Right cardiac atrium (tissue), 5 donors: ENCODE data around the gene LIN37. TPM values are rescaled to one million over a fixed set of nuclear protein-coding genes. Genes with fewer than 3 reads are reported as not detected.
A peak's percentile ranks its signal among the peaks of the same experiment; 100 is the strongest.
"Not testable (repeated sequence)": the region's sequence is repeated elsewhere in the genome, so short reads cannot be mapped to it uniquely, and the experiment has no call there.

Source experiments
- ATAC-seq, 2 donors: fragments of 200-7000 bp; cut with Tn5 transposase; one replicate each; pipeline versions ENCODE4 v1.8.0 to v1.9.1; 2020; ENCODE audit warnings: moderate library complexity in 2 of 2, mild to moderate bottlenecking in 1 of 2
- DNase-seq, 3 donors: peaks; one replicate each; pipeline ENCODE4 v3.0.0-alpha.2; 2020
- H3K27ac ChIP-seq: one replicate; pipeline ENCODE4 v1.5.1; 2013; ENCODE audit warnings: mild to moderate bottlenecking, low read length, control low read depth, moderate library complexity
- H3K27me3 ChIP-seq: one replicate; pipeline ENCODE4 v1.6.1; 2013; ENCODE audit not compliant: control insufficient read depth, insufficient read depth
- H3K4me1 ChIP-seq: one replicate; pipeline ENCODE4 v1.6.1; 2013; ENCODE audit warnings: low read length; ENCODE audit not compliant: control insufficient read depth, insufficient read depth
- H3K4me3 ChIP-seq: one replicate; pipeline ENCODE4 v1.5.1; 2013; ENCODE audit warnings: low read length, control low read depth
- H3K9me3 ChIP-seq: one replicate; pipeline ENCODE4 v1.6.1; 2013; ENCODE audit warnings: low read length; ENCODE audit not compliant: control insufficient read depth
- WGBS: extraction: QIAGEN DNeasy Blood & Tissue Kit; methylation state at CpG from one replicate; pipeline ENCODE4 v1.1.7; 2013; 5-methylcytosine and 5-hydroxymethylcytosine counted together
- intact Hi-C, 4 donors: fragments of 100-400 bp; cut with DNase I; formaldehyde crosslinking; loops; one replicate each; pipeline versions ENCODE4 v1.11.0 to v1.14.0; 2022 to 2023
- polyA plus RNA-seq: library from polyadenylated mRNA; stranded (reverse); fragments of 200-250 nt; gene quantifications from one replicate; pipeline ENCODE4 v1.2.3, GENCODE V29; 2013
- total RNA-seq, 4 donors: library from RNA; stranded (reverse); fragmentation: NEBNext Ultra II Directional; extraction: Animal tissue kit (Norgen Biotek cat#: 25700); gene quantifications; one replicate each; pipeline ENCODE4 v1.2.1, GENCODE V29; 2021
- donor health status: healthy with polysubstance abuse.
- donor health status: DM: no; HTN: yes; CAD: no.
- donor health status: DM: no; HTN: no; CAD: no.
- donor health status: DM: no; HTN: yes; CAD: no; lungs with severe emphysema.
- donor health status: DM: yes; HTN: yes; CAD: no.

The LIN37 gene
- total and polyA plus RNA-seq, 5 donors, result 8.2 to 17.9 (median 10.8) TPM

DNA sequence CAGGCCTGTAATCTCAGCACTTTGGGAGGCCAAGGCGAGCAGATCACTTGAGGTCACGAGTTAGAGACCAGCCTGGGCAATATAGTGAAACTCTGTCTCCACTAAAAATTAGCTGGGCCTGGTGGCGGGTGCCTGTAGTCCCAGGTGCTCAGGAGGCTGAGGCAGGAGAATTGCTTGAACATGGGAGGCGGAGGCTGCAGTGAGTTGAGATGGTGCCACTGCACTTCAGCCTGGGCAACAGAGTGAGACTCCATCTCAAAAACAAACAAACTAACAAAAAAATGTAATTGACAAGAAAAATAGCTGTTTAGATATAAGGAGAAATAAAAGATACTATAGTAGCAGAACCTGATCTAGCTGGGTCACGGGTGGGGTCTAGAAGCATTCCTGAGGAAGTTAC is 24.0 kb downstream of the LIN37 start:
- H3K4me3 ChIP-seq, H3K27me3 ChIP-seq, ATAC-seq, H3K9me3 ChIP-seq, H3K4me1 ChIP-seq, H3K27ac ChIP-seq, intact Hi-C loops, DNase-seq: not testable (repeated sequence)
- 94% methylated on average over 5 of the region's 5 CpGs for WGBS

DNA sequence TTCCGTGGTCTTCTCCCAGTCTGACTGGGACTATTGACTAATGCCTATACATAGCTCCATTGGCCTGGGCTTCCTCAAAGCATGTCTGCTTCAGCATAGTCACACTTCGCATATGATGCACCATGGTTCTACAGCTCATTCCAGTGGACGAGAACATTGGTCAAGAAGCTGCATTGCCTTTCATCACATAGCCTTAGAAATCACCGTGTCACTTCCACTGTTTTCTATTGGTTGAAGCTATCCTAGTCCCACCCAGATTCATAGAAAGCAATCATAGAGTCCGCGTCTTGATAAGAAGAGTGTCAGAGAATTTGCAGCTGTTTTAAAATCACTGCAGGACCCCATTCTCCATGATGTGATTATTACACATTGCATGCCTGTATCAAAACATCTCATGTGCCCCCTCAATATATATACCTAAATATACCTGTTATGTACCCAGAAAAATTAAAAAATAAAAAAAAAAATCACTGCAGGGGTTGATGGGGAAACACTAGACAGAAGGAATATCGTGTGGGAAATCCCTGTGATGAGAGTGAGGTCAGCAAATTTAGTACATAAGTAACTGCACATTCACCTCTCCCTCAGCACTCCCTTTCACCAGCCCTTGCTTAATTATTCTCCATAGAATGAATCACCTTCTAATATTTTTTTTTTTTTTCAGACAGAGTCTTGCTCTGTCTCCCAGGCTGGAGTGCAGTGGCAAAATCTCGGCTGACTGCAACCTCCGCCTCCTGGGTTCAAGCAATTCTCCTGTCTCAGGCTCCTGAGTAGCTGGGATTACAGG is 24.8 kb downstream of the LIN37 start:
- Histone ChIP-seq H3K27ac (no peak overlapping the region), H3K4me3 (no peak overlapping the region), H3K9me3 (no peaks in the 10 kb centered on the region)

DNA sequence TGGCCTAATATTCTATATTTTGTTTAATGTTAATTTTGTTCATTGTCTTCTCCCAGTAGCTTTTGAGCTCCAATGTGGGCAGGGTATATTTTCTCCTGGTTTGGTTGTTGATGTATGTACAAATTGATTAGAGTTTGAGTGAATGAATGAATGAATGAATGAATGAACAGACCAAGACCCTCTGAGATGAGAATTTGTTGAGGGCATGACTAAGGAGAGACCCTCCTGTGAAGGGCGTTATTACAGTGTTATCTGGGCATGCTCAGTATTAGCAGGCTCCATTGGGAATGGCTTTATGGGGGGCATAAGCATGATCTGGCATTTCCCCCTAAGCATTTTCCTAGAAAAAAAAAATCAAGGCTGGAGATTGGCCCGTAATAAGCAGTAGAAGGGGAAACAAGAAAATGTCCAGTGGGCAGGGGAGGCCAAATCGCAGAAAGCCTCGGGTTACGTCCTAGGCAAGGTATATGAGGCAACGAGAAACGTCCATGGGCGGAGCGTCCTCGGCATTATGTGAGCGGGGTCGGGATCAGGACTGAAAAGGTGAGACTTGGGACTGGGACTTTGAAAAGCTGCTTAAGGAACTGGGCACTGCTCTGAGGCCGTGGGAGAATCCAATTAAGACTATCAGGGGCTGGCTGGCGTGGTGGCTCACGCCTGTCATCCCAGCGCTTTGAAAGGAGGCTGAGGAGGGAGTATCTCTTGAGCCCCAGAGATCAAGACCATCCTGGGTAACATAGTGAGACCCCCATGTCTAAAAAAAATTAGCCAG is 26.1 kb downstream of the LIN37 start:
- peak in 1 of 3 donors; percentile 51 for DNase-seq
- Histone ChIP-seq H3K4me1 (peaks cover 4% of the 10 kb centered on the region), H3K4me3 (peak overlapping the region; percentile 97)

More for the DNA sequence above, 24.8 kb downstream of the LIN37 start:
- H3K27me3 ChIP-seq, result no peaks in the 10 kb centered on the region
- intact Hi-C loops, result no loop called here
- ATAC-seq (no peak), DNase-seq (no peak)
- peaks cover 4% of the 10 kb centered on the region for H3K4me1 ChIP-seq
- WGBS, result 36% methylated on average over 9 of the region's 9 CpGs

DNA sequence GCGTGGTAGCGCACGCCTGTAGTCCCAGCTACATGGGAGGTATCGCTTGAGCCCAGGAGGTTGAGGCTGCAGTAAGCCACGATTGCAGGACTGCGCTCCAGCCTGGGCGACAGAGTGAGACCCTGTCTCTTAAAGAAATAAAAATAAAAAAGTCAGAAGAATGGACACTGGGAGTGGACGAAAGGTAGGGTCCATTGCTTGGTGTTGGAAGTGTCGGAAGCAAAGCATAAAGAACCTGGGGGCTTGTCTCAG is 26.6 kb downstream of the LIN37 start:
- H3K4me1 ChIP-seq, result peaks cover 4% of the 10 kb centered on the region
- H3K27ac ChIP-seq, result no peak overlapping the region
- no peaks in the 10 kb centered on the region for H3K9me3 ChIP-seq
- ATAC-seq, result peak in 1 of 2 donors; percentile 10
- H3K27me3 ChIP-seq, result no peaks in the 10 kb centered on the region
- no peak for DNase-seq
- H3K4me3 ChIP-seq, result peak overlapping the region; percentile 97
- 13% methylated on average over 9 of the region's 9 CpGs for WGBS
- intact Hi-C loops, result no loop called here

More for the DNA sequence above, 26.1 kb downstream of the LIN37 start:
- ATAC-seq, result no peak
- no peaks in the 10 kb centered on the region for H3K9me3 ChIP-seq
- 36% methylated on average over 16 of the region's 16 CpGs for WGBS
- no peaks in the 10 kb centered on the region for H3K27me3 ChIP-seq
- intact Hi-C loops, result no loop called here
- no peak overlapping the region for H3K27ac ChIP-seq

DNA sequence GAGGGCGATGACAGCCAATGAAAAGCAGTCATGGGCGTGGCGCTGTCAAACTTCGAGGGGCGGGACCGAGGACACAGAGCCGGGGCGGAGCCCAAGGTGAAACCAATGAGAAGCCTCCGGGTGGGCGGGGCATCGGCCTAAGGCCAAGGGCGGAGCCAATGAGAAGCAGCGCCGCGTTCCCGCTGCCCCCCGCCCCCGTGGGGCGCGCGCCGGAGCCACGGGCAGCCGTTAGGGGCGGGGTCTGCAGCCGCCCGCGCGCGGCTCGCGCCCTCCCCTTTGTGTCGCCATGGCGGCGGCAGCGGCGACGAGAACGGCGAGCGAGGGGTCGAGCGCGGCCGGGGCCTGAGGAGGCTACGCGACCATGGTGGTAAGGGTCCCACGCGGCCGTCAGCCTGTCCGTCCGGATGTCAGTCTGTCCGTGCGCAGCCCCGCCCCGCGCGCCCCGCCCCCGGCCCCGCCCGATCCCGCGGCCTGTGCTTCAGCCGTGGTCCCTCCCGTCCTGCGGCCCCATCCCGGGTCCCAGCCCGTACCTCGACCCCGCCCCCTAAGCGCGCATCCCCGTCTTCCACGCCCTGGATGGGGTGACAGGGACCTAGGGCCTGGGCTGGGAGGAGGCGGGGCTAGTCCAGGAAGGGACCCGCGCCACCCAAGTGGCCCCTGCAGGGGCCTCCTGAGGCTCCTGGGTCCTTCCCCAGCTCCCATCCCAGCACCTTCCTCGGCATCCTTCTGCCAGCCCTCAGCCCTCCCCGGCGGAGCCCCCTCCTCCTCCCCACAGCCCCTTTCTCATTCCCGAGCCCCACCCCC is 27.1 kb downstream of the LIN37 start, which contains the start of gene ARHGAP33:
TSS of gene ARHGAP33 (plus strand) at position 267 of the 804 bp plus-strand sequence. CDS start at position 362, 95 bp downstream.
- Histone ChIP-seq H3K4me1 (peaks cover 4% of the 10 kb centered on the region), H3K27ac (no peak within 1 kb of the TSS), H3K9me3 (no peaks in the 10 kb centered on the region), H3K27me3 (no peaks in the 10 kb centered on the region), H3K4me3 (peak within 1 kb of the TSS; percentile 97)
- intact Hi-C loops, result no loop called here
- ATAC-seq, result peak; percentile 98 to 99
- DNase-seq, result peak; percentile 99 to 100 (median 100)
- WGBS, result 1% methylated on average over 82 of the region's 82 CpGs

DNA sequence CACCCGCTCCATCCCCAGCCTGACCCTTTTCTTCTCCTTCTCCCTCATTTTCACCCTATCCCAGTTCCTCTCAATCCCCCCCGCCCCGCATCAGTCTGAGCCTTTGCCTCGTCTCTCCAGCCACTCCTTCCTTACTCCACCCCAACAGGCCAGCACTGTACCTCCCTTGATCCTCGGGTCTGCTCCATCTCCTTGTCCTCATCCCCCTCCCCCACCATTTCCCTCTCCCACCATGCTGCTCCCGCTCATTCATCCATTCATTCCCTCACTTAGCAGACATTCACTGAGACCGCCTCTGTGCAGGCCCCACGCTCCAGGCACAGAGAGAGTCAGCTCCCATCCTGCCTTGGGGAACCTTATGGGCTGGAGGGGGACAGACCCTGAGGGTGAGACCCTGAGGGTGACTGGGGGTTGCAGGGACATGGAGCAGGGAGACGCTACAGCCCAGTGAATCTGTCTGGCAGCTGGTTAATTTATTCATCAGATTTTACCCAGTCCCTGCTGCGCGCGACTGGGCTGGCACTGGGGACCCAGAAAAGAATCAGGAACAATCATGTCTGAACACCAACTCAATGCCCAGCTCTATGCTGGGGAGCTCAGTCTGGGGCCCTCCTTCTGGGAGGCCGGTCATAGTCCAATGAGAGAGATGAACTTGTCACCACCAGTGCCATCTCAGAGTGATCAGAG is 27.9 kb downstream of the LIN37 start:
- DNase-seq (peak in 1 of 3 donors; percentile 23), ATAC-seq (no peak)
- Histone ChIP-seq H3K27ac (no peak overlapping the region), H3K9me3 (no peaks in the 10 kb centered on the region), H3K27me3 (no peaks in the 10 kb centered on the region), H3K4me3 (peak overlapping the region; percentile 97), H3K4me1 (peaks cover 4% of the 10 kb centered on the region)
- intact Hi-C loops, result no loop called here
- 52% methylated on average over 13 of the region's 13 CpGs for WGBS

DNA sequence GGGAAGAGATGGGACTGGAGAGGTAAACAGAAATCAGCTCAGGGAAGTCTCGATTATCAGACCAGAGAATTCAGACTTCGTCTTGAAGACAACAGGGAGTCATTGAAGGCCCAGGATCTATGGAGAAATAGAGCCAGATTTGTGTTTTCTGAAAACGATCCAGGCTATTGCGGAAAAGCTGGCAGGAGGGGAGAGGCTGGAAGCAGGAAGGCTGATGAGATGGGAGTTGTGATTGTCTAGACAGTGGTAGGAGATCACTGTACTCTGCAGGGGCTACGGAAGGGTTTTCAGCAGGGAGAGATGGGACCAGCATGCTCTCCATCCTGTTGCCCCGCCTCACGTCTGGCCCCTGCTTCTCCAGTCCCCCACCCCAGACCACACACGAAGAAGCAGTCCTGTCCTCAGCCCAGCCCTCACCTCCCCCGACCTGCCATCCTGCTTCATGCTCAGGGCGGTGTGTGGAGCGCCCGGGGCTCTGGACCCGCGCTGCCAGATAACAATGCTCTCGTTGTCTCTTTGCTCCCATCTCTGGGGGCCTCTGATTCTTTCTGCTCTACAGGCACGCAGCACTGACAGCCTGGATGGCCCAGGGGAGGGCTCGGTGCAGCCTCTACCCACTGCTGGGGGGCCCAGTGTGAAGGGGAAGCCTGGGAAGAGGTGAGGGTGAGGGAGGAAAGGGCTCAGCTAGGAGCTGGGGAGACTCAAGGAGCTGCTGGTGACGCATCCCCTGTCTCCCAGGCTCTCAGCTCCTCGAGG is 28.9 kb downstream of the LIN37 start:
- 67% methylated on average over 19 of the region's 19 CpGs for WGBS
- intact Hi-C loops, result no loop called here
- H3K4me1 ChIP-seq, result peaks cover 4% of the 10 kb centered on the region

DNA sequence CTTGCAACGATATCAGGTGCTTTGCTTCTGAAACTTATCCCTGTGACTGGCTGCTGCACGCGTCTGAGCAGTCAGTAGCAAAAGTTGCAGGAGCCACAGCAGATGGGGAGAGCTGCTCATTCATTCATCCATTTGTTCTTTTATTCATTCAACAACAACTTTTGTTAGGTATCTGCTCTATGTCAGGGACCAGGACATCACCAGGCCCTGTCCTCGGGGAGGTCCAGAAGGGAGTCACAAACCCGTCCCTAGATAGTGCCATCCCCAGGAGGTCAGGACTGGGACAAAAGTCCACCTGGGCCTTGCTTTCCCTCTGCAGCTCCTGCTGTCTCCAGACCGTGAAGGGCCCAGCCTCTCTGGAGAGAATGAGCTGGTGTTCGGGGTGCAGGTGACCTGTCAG is 29.6 kb downstream of the LIN37 start:
- intact Hi-C loops, result no loop called here

More for the DNA sequence above, 28.9 kb downstream of the LIN37 start:
- Histone ChIP-seq H3K9me3 (no peaks in the 10 kb centered on the region), H3K27ac (no peak overlapping the region), H3K4me3 (no peak overlapping the region), H3K27me3 (no peaks in the 10 kb centered on the region)
- DNase-seq (peak in 1 of 3 donors; percentile 45), ATAC-seq (no peak)

DNA sequence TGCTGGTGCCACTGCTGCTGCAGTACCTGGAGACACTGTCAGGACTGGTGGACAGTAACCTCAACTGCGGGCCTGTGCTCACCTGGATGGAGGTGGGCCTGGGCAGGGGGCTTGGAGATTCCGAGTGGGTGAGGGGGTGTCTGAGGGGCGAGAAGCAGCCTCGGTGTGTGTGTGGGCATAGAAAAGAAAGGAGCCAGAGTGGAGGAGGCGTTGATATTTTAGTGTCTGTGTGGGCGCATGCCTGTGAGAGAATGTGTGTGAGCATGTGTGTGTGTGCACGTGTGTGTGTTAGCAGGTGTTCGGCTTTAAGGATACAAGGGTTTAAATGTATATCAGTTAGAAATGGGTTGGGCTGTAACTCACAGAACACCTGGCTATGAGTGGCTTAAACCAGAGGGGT is 30.7 kb downstream of the LIN37 start:
- no peaks in the 10 kb centered on the region for H3K9me3 ChIP-seq
- intact Hi-C loops, result no loop called here
- H3K4me1 ChIP-seq, result peaks cover 4% of the 10 kb centered on the region
- no peaks in the 10 kb centered on the region for H3K27me3 ChIP-seq
- ATAC-seq (no peak), DNase-seq (no peak)
- H3K27ac ChIP-seq, result no peak overlapping the region
- WGBS, result 92% methylated on average over 8 of the region's 8 CpGs
- no peak overlapping the region for H3K4me3 ChIP-seq

More for the DNA sequence above, 29.6 kb downstream of the LIN37 start:
- Histone ChIP-seq H3K4me3 (no peak overlapping the region), H3K27me3 (no peaks in the 10 kb centered on the region), H3K27ac (no peak overlapping the region), H3K4me1 (peaks cover 4% of the 10 kb centered on the region), H3K9me3 (no peaks in the 10 kb centered on the region)
- 94% methylated on average over 7 of the region's 7 CpGs for WGBS
- DNase-seq (no peak), ATAC-seq (no peak)

DNA sequence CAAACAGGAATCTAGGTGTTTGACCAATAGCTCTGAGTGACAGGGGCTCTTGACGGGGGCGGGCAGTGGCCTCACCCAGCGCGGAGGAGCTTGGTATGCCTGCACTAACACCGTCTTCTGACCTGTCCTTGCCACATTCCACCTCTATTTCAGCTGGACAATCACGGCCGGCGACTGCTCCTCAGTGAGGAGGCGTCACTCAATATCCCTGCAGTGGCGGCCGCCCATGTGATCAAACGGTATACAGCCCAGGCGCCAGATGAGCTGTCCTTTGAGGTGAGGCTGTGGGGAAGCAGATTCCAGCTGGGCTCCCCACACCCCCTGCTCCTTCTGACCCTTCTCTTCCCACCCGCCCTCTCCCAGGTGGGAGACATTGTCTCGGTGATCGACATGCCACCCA is 31.7 kb downstream of the LIN37 start:
- Histone ChIP-seq H3K4me3 (no peak overlapping the region), H3K27ac (no peak overlapping the region), H3K9me3 (no peaks in the 10 kb centered on the region), H3K4me1 (no peaks in the 10 kb centered on the region), H3K27me3 (no peaks in the 10 kb centered on the region)
- ATAC-seq (no peak), DNase-seq (no peak)
- intact Hi-C loops, result no loop called here
- 91% methylated on average over 16 of the region's 16 CpGs for WGBS
